Endometrial microvascular endothelial cells (primary cell): ENCODE measurements around the gene CYB5R3. TPM values are rescaled to one million over a fixed set of nuclear protein-coding genes. Genes with fewer than 3 reads are reported as not detected.

Source experiments
- in situ Hi-C: cut with HindIII; loops from 2 replicates; pipeline ENCODE4 v1.10.0; 2017; ENCODE audit warnings: low sequenced_read_pairs, low pct_unique_long_range_greater_than_20kb; ENCODE audit errors: inconsistent ontology term
- total RNA-seq: library from RNA; depleted of rRNA; stranded (reverse); fragments of >200 nt; gene quantifications from one replicate; pipeline ENCODE4 v1.2.3, GENCODE V29; 2015; ENCODE audit errors: inconsistent ontology term

Gene CYB5R3
- 155 TPM for total RNA-seq

DNA sequence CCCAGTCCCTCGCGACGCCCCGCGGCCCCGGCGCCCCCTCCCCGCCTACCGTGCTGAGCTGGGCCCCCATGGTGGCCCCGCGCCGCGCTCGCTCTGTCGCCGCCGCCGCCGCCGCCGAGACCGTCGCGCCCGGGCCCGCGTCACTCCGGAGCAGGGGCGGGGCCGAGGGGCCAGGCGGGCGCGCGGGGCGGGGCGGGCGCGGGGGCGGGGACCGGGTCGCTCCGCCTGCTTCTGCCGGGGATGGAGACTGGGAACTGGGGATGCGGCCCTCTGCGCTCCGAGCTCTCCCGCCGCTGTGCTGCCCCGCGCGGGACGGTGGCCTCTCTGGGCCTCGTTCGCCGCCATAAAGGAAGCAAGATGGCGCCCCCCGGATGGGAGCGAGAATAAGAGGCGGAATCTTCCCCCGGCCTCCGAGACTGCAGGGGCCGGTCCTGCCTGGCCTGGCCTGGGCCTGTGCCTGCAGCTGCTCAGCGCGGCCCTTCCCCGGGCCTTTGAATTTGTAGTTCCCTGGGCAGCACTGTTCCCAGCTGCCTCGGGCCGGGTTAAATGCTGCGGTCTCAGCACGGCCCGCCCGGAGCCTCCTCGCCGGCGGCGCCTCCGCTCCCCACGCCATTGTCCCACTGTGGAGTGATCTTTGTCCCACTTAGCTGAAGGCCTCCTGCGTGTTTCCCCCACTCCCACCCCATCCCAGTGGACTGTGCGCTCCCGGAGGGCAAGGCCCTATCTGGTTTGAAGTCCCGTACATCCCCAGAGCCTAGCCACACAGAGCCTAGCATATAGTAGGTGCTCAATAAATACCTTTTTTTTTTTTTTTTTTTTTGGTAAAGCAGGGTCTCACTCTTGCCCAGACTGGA lies at the start of gene CYB5R3:
CYB5R3 (minus strand) TSS at position 147 of the 854 bp plus-strand sequence; CDS start at position 70, 77 bp downstream.
- in situ Hi-C loops: no loop called here

- in situ Hi-C loops: no loop called here
These were observed 48.4 kb upstream of the CYB5R3 start for GRCh38 chr22:42697542-42698013.

DNA sequence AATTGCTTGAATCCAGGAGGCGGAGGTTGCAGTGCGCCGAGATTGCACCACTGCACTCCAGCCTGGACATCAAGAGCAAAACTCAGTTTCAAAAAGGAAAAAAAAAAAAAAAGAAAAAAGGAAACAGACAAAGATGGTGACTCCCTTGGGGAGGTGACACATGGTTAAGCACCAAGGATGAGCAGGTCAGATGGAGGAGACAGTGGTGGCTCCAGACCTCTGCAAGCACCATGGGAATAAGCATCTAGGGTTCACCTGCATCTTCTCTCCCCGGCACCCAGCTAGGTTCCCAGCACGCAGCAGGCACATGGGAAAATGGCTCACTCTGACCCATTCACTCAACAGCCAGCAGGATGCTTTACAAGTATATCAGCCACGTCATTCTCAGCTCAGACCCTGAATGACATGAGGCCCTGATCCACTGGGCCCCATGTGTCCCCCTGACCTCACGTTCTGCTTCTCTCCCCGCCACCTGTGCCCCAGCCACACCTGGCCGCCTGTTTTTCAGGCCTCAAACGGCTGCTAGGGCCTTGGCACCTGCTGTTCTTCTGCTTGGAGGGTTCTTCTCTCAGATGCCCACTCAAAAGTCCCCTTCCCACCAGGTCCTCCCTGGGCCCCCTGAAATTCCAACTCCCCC lies 47.3 kb upstream of the CYB5R3 start:
- in situ Hi-C loops: no loop called here

DNA sequence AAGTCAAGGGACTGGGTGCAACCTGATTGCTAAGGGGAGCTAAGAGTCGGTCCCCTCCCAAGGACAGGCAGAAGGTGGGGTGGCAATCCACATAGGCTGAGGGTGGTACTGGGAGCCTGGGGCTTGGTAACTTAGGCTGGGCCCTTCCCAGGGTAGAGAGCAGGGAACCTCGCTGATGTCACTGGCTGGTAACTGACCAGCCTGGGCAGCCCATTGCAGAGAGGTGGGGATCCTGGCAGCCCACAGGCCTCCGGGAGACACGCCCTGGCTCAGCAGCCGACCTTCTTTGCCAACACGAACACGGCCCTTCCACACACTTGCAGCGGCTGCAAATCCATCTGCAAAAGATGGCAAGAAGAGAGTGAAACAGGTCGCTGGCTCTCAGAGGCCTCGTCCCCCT lies 46.1 kb upstream of the CYB5R3 start:
- in situ Hi-C loops: no loop called here

DNA sequence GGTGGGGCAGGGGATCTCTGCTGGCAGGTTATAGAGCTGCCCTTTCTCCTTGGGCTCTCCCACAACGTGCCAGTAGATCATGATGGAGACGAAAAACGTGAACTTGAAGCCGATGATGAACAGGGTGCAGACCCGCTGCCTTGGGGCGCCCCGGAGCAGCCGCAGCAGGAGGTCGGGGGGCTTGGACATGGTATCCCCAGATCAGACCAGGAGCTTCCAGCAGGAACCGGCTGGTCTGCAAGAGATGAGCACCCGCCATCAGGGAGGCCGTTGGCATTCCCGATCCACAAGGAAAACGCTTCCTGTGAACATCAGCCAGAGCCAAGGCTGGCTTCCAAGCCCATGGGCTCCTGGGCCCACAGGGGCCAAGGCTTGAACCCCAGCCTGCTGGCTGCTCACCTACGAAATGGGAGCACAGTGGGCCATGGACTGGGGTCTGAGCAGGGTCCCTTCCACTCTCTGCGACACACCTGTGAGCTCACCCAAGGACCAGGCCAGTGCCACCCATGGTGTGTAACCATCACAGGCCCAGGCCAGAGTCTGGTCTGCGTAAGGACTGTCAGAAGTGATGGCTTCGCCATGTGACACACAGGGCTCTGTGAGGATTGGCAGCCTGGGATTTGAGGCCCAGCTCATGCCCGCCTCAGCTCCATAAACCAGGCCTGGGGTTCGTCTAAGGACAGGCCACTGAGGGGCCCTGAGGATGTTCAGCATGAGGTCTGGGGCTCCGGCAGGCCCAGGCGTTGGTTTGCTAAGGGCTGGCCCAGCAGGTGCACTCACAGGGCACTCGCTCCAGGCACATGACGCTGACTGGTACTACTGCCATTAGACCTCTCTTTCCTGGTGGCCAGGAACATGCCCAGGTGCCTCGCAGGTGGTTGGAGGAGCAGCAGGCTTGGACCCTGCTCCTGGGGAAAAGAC lies 44.8 kb upstream of the CYB5R3 start:
- in situ Hi-C loops: no loop called here

DNA sequence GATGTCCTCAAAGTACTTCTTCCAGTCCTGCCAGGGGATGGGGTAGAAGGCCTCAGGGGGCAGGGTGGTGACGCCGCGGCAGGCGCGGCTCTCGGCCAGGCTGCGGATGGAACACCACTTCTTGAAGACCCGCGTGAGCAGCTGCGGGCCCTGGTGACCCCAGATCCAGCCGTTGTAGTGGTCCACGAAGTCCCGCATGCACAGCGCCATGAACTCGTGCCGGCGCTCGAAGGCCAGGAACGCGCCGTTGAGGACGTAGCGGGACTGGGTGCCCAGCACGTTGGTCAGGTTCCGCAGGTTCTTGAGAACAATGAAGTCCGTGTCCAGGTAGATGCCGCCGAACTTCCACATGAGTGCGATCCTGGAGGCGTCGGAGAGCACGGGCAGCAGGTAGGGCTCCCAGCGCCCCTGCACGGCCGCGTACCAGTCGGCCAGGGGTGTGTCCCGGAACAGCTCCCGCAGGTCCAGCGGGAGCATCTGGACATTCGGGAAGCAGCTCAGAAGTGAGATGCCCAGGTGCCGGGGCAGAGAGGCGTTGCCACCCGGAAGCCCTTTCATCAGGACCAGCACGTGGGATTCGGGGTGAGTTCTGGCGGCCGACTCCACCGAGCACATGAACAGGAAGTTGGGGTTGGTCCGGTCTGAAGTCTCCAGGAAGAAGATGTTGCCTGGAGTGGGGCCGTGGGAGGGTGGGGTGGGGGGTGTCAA lies 44.0 kb upstream of the CYB5R3 start:
- in situ Hi-C loops: no loop called here

- in situ Hi-C loops: no loop called here
These were observed 43.3 kb upstream of the CYB5R3 start for GRCh38 chr22:42692239-42693054.

DNA sequence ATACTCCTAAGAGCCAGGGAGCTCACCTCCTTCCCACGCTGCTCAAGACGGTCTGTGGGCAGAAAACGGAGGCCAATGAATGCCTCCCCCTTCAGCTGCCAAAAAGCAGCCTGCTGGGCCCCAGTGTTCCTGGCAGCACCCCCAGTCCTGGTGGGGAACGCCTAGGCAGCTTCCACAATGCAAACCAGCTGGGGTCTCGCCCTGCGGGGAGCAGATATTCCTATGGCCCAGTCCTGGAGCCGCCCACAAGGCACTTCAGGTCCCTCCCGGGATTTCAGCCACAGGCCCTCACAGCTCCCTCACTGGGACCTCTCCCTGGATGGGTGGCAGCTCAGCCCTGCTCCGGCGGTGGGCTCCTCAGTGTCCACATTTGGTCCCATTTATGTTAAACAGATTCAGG lies 42.2 kb upstream of the CYB5R3 start:
- in situ Hi-C loops: no loop called here

DNA sequence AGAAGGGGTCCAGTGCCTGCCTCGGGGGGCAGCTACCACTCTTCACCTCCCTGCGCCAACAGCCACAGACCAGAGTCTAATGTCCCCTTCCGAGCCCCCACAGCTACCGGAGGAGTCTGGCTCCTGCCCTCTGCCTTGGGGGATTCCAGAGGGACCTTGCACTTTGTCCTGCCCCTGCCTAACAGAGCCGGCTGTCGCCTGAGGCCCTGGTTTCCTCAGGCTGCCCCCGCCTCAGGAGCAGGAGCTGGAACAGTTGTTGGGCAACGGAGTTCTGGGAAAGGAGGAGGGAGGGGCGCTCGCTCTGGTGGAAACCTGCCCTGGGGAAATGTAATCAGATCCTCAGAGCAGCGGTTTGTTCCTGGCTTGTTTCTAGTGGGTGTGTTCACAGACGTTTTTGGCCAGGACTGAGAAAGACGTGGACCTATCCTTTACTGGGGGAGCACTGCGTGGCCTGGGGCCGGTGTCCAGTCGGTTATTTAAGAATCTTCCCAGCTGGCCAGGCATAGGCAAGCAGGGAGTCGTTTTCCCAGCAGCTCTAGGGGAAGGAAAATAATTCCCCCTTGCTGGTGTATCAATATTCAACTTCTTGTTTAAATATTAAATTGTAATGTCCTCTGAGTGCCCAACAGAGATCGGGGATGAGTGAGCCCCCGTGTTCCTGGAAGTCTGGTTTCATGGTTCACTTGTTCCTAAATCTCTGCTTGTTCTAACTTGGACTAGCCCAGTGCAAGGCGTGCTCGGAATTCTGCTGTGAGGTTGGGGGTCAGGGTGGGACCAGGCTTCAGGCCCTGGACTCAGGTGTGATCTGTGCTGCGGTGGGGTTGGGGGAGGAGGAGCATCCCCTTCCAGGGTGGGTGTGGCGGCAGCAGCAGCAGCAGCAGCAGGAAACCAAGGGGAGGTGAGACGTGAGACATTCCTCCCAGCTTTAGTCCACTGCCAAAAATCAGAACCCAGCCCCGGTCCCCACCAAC lies 39.3 kb upstream of the CYB5R3 start:
- in situ Hi-C loops: no loop called here

DNA sequence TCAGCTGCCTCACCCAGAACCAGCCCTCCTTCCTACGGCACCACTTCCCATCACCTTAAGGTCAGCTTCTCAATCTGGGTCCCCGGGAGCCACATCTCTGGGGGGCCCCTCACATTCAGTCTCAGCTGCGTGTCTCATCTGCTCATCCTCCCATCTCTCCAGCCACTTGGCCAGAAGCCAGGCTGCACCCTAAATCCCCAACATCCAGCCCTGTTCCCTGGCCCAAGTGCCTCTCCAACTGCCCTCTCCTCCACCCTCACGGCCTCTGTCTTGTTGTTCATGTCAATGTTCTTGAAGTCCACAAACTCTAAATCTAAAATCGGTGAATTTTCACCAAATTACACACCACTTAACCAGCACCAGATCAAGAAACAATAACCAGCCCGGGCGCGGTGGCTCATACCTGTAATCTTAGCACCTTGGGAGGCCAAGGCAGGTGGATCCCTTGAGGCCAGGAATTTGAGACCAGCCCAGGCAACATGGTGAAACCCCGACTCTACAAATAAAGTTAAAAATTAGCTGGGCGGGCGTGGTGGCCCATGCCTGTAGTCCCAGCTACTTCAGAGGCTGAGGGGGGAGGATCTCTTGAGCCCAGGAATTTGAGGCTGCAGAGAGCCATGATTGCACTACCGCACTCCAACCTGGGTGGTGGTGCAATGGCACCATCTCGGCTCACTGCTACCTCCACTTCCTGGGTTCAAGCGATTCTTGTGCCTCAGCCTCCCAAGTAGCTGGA lies 37.7 kb upstream of the CYB5R3 start:
- in situ Hi-C loops: no loop called here

- in situ Hi-C loops: no loop called here
These were observed 36.9 kb upstream of the CYB5R3 start for GRCh38 chr22:42685941-42686653.

GRCh38 chr22:42684462-42685195 lies 35.4 kb upstream of the CYB5R3 start:
- in situ Hi-C loops: no loop called here

GRCh38 chr22:42683578-42684283 lies 34.5 kb upstream of the CYB5R3 start:
- in situ Hi-C loops: no loop called here

DNA sequence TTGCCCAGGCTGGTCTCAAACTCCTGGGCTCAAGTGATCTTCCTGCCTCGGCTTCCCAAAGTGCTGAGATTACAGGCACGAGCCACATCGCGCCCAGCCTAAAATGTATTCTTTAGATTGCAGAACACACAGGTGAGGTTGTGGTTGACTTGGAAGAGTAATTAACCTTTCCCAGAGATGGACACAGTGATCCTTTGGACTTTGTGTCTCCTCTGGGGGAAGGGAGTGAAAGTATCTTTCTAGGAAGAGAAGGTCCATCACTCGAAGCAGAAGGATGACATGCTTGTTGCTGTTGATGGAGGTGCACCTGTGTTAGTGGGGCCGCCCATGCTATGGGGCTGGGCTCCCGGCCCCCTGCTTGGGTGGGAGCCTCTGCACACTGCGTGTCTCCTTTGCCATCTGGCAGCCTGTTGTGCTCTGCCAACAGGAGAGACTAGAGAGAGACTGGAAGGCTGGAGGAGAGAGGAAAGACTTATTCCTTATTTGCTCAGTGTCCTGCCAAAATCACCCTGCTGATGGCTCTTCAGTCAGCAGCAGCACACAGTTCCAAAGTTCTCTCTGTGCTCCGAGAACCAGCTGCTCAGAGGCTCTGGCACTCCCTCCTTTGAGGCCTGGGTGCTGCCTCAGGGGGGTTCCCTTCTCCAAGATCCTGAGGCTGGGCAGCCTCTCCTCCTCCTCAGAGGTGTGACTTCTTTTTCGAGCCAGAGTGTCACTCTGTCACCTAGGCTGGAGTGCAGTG lies 33.1 kb upstream of the CYB5R3 start:
- in situ Hi-C loops: no loop called here
